ENCODE results near the gene FSTL1. TPM values are rescaled to one million over a fixed set of nuclear protein-coding genes. Genes with fewer than 3 reads are reported as not detected.

The FSTL1 gene
- total RNA-seq, 3 donors from 2014 or later (not counting 1 experiment from before 2014, with no cell fraction given) = 1.1 to 1.9 (median 1.4) TPM

- no peaks in the 10 kb centered on the region for H3K36me3 Mint-ChIP-seq
- Histone ChIP-seq H3K36me3 (ENCODE audit: control insufficient read depth, insufficient read depth, low read length) (no peaks in the 10 kb centered on the region), H3K27ac (ENCODE audit: low read length) (no peak overlapping the region), H3K27me3 (ENCODE audit: control insufficient read depth, insufficient read depth, low read length) (no peaks in the 10 kb centered on the region), H3K4me1 (ENCODE audit: control insufficient read depth, insufficient read depth, low read length) (peaks cover 8% of the 10 kb centered on the region), H3K4me3 (ENCODE audit: low read length) (no peak overlapping the region), H3K9me3 (ENCODE audit: control insufficient read depth, insufficient read depth, low read length) (no peaks in the 10 kb centered on the region)
- H3K27ac Mint-ChIP-seq = no peak overlapping the region
- ATAC-seq (no peak), DNase-seq (no peak)
- peaks cover 6 to 9% of the 10 kb centered on the region in 2 donors for H3K27me3 Mint-ChIP-seq (ENCODE audit: low read depth in 2 of 2)
- peaks cover 11 to 12% of the 10 kb centered on the region in 2 donors for H3K4me1 Mint-ChIP-seq
- intact Hi-C loops (cut with micrococcal nuclease) = loop anchor here (5.0 kb wide), 1 partner anchor 526 kb away; no protein-coding TSS in a partner anchor
- WGBS (ENCODE audit: insufficient coverage) = 43% methylated on average over 3 of the region's 7 CpGs
- TF ChIP-seq CTCF (IDR thresholded peaks at IDR 0.05) = no peak
- H3K9me3 Mint-ChIP-seq = no peaks in the 10 kb centered on the region
- no peak overlapping the region for H3K4me3 Mint-ChIP-seq
Observed at GRCh38 chr3:120418446-120418845, 32.3 kb downstream of the FSTL1 start.

DNA sequence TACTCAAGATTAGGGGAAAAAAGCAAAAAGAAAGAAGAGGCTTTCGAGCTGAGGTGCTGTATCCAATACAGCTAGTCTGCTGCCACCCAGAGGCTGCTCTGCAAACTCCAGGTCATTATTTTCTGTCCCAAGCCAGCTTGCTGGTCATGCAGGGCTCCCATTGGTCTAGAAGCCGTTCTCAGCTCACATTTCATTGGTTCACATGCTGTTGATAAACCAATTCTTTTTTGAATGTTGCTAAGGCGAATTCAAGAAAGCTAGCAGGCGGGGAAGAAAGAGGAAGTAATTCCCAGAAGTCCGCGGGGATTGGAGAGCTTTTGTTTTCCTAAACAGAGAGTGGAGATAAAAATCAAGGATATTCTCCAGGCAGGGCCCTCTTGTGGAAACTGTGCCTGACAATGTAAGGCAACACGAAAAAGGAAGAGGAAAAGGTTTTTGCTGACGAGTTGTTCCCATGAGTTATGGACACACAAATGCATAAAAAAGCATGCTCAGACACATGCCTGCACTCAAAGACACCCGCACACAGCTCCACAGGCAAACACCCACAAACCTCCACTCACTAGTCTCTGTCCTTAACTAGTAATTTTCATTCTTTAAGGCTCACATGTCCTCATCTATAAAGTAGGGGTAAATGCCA, 33.4 kb downstream of the FSTL1 start:
- peak overlapping the region; percentile 90 for H3K4me3 Mint-ChIP-seq
- intact Hi-C loops (cut with micrococcal nuclease) = loop anchor here (1.0 to 5.0 kb wide), 2 partner anchors 173 to 525 kb away; no protein-coding TSS in a partner anchor

DNA sequence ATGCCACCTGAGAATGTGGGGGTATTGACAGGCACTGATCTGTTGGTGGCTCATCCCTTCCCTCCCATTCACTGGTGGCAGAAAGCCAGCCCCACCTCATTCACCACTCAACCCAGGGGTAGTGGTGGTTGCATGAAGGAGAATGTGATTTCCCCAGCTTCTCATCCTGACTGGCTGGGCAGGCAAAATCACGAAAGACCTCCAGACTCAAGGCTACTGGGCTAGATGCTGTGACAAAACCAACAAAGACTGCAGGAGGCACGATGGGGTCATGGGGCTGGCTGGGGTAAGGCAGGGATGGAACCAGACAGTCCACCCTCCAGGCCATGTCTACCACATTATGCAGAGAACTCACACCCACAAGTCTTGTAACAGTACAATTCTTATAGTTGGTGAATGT, 33.9 kb downstream of the FSTL1 start:
- intact Hi-C loops (cut with micrococcal nuclease) = loop anchor here (1.0 to 5.0 kb wide), 2 partner anchors 173 to 525 kb away; no protein-coding TSS in a partner anchor
- ATAC-seq = peak in 2 of 3 donors; percentile 12 to 21
- Mint-ChIP-seq H3K4me1 (peaks cover 11 to 12% of the 10 kb centered on the region in 2 donors), H3K4me3 (peak overlapping the region; percentile 90), H3K36me3 (no peaks in the 10 kb centered on the region), H3K27me3 (ENCODE audit: low read depth in 2 of 2) (peaks cover 6 to 9% of the 10 kb centered on the region in 2 donors), H3K9me3 (no peaks in the 10 kb centered on the region), H3K27ac (peak overlapping the region in 1 of 2 donors; percentile 75)
- 31% methylated on average over 2 of the region's 2 CpGs for WGBS (ENCODE audit: insufficient coverage)
- no peaks in the 10 kb centered on the region for H3K9me3 ChIP-seq (ENCODE audit: control insufficient read depth, insufficient read depth, low read length)
- H3K4me3 ChIP-seq (ENCODE audit: low read length) = no peak overlapping the region
- no peaks in the 10 kb centered on the region for H3K36me3 ChIP-seq (ENCODE audit: control insufficient read depth, insufficient read depth, low read length)
- H3K27me3 ChIP-seq (ENCODE audit: control insufficient read depth, insufficient read depth, low read length) = no peaks in the 10 kb centered on the region
- H3K27ac ChIP-seq (ENCODE audit: low read length) = no peak overlapping the region
- no peak for TF ChIP-seq CTCF (IDR thresholded peaks at IDR 0.05)
- no peak for DNase-seq
- peaks cover 8% of the 10 kb centered on the region for H3K4me1 ChIP-seq (ENCODE audit: control insufficient read depth, insufficient read depth, low read length)

More for the DNA sequence above, 33.4 kb downstream of the FSTL1 start:
- Histone ChIP-seq H3K27ac (ENCODE audit: low read length) (no peak overlapping the region), H3K27me3 (ENCODE audit: control insufficient read depth, insufficient read depth, low read length) (no peaks in the 10 kb centered on the region), H3K4me1 (ENCODE audit: control insufficient read depth, insufficient read depth, low read length) (peaks cover 8% of the 10 kb centered on the region), H3K36me3 (ENCODE audit: control insufficient read depth, insufficient read depth, low read length) (no peaks in the 10 kb centered on the region), H3K9me3 (ENCODE audit: control insufficient read depth, insufficient read depth, low read length) (no peaks in the 10 kb centered on the region), H3K4me3 (ENCODE audit: low read length) (peak overlapping the region; percentile 33)
- Mint-ChIP-seq H3K27me3 (ENCODE audit: low read depth in 2 of 2) (peaks cover 6 to 9% of the 10 kb centered on the region in 2 donors), H3K4me1 (peaks cover 11 to 12% of the 10 kb centered on the region in 2 donors), H3K36me3 (no peaks in the 10 kb centered on the region), H3K9me3 (no peaks in the 10 kb centered on the region), H3K27ac (peak overlapping the region in 1 of 2 donors; percentile 75)
- peak; percentile 77 for TF ChIP-seq CTCF (IDR thresholded peaks at IDR 0.05)
- under 1% methylated on average over 9 of the region's 9 CpGs for WGBS (ENCODE audit: insufficient coverage)
- DNase-seq (peak; percentile 70 to 90), ATAC-seq (peak; percentile 97 to 100 (median 100))

All from natural killer cell (primary cell).